ENCODE data around the gene C16orf95.

DNA sequence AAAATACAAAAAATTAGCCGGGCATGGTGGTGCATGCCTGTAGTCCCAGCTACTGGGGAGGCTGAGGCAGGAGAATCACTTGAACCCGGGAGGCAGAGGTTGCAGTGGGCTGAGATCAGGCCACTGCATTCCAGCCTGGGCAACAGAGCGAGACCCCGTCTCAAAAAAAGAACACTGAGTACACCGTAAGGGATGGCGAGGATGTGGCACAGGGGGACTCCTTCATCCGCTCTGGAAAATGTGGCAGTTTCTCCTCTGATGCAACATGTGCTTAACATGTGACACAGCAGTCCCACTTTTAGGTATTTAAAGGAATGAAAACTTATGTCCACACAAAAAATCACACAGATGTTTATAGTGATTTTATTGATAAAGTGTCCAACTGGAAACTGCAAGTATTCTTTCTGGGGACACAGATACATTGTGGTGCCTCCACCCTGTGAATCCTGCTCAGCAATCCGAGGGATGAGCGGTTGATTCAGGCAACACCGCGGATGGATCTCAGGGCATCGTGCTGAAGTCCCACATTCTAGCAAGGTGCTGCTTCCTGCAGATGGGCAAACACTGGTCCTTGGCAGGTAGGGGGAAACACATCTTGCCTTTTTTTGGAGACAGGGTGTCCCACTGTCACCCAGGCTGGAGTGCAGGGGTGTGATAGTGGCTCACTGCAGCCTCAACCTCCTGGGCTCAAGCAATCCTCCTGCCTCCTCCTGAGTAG lies 3.5 kb upstream of the C16orf95 start:
- TF ChIP-seq, protein P1, sequence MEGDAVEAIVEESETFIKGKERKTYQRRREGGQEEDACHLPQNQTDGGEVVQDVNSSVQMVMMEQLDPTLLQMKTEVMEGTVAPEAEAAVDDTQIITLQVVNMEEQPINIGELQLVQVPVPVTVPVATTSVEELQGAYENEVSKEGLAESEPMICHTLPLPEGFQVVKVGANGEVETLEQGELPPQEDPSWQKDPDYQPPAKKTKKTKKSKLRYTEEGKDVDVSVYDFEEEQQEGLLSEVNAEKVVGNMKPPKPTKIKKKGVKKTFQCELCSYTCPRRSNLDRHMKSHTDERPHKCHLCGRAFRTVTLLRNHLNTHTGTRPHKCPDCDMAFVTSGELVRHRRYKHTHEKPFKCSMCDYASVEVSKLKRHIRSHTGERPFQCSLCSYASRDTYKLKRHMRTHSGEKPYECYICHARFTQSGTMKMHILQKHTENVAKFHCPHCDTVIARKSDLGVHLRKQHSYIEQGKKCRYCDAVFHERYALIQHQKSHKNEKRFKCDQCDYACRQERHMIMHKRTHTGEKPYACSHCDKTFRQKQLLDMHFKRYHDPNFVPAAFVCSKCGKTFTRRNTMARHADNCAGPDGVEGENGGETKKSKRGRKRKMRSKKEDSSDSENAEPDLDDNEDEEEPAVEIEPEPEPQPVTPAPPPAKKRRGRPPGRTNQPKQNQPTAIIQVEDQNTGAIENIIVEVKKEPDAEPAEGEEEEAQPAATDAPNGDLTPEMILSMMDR (IDR thresholded peaks at IDR 0.05): no peak
- TF ChIP-seq JUNB (IDR thresholded peaks at IDR 0.05): no peak
- TF ChIP-seq POLR2A (IDR thresholded peaks at IDR 0.05; ENCODE audit: low read length): no peak
- no peak for TF ChIP-seq RARB (CRISPR knock-in tag; IDR thresholded peaks at IDR 0.05)

All from A549 (cell line).